Activated CD4-positive, alpha-beta T cell treated with anti-CD3 and anti-CD28 coated beads, Interleukin-2, amount 50 U/mL, for 16 hours (primary cell): ENCODE measurements around the gene IL2.

ENCODE experiments used
- DNase-seq: peaks from one replicate; pipeline ENCODE4 v3.0.0-alpha.2; 2020

IL2 gene

GRCh38 chr4:122456231-122457116 is at the start of gene IL2:
IL2 (minus strand) TSS chr4:122456725; CDS start chr4:122456440, 285 bp downstream.
- DNase-seq: peak; percentile 39

- DNase-seq: peak; percentile 61
Measured at GRCh38 chr4:122503214-122503613, 46.7 kb upstream of the IL2 start.

- no peak for DNase-seq
Measured at GRCh38 chr4:122500852-122501501, 44.5 kb upstream of the IL2 start.

- no peak for DNase-seq
Measured at GRCh38 chr4:122489061-122489460, 32.5 kb upstream of the IL2 start.

GRCh38 chr4:122483481-122483880 is 27.0 kb upstream of the IL2 start:
- DNase-seq: no peak

- no peak for DNase-seq
Measured at GRCh38 chr4:122481766-122482405, 25.4 kb upstream of the IL2 start.

GRCh38 chr4:122480655-122481487 is 24.3 kb upstream of the IL2 start:
- no peak for DNase-seq

- DNase-seq: no peak
Measured at GRCh38 chr4:122479935-122480416, 23.5 kb upstream of the IL2 start.

GRCh38 chr4:122476745-122477144 is 20.2 kb upstream of the IL2 start:
- no peak for DNase-seq

- no peak for DNase-seq
Measured at GRCh38 chr4:122476126-122476525, 19.6 kb upstream of the IL2 start.

GRCh38 chr4:122475233-122475632 is 18.7 kb upstream of the IL2 start:
- no peak for DNase-seq

GRCh38 chr4:122469457-122469856 is 12.9 kb upstream of the IL2 start:
- DNase-seq: no peak

GRCh38 chr4:122458625-122459024 is 2.1 kb upstream of the IL2 start:
- DNase-seq: peak; percentile 72

GRCh38 chr4:122453384-122453995 is 3.0 kb downstream of the IL2 start:
- DNase-seq: peak; percentile 15

- peak; percentile 33 for DNase-seq
Measured at GRCh38 chr4:122450847-122451246, 5.7 kb downstream of the IL2 start.

- no peak for DNase-seq
Measured at GRCh38 chr4:122434285-122434684, 22.2 kb downstream of the IL2 start.

- no peak for DNase-seq
Measured at GRCh38 chr4:122431351-122431750, 25.2 kb downstream of the IL2 start.

GRCh38 chr4:122423246-122423645 is 33.3 kb downstream of the IL2 start:
- DNase-seq: no peak

GRCh38 chr4:122412547-122412946 is 44.0 kb downstream of the IL2 start:
- peak; percentile 33 for DNase-seq

- no peak for DNase-seq
Measured at GRCh38 chr4:122403861-122404260, 52.7 kb downstream of the IL2 start.
